ENCODE results near the gene CAMTA1. TPM values are rescaled to one million over a fixed set of nuclear protein-coding genes. Genes with fewer than 3 reads are reported as not detected.

Gene CAMTA1
- total RNA-seq, 1 experiment from 2014 or later = 69.5 TPM

DNA sequence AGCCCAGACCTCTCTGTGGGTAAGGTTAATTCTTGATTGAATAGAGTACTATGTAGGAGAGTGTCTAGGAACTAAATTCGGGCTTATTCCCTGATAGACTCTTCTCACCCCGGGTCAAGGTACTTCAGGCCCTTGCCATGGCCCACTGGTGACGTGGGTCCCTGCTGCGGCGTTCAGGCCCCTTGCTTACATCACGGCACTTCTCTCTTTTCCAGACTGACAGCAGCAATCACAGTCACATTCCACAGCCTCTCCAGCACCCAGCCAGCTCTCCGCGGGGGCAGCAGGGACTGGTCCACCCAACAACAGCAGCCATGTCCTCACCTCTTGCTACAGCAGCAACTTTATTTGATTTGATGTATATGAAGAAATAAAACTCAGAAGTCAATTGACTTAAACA is 584.6 kb downstream of the CAMTA1 start:
- ChIA-PET RAD21 (ENCODE audit: low non-redundant PET in 1 of 2, low total read pairs in 2 of 2, uncharacterized antibody in 2 of 2, unreplicated experiment in 2 of 2) (no interaction called here), CTCF (no interaction called here), POLR2A (no interaction called here)
- Histone ChIP-seq H3K27ac (ENCODE audit: low read depth, low read length) (no peak overlapping the region), H3K9ac (ENCODE audit: low read length) (no peak overlapping the region), H3K9me3 (ENCODE audit: control insufficient read depth in 1 of 2, insufficient read depth in 1 of 2, low read depth in 1 of 2, low read length in 2 of 2) (no peaks in the 10 kb centered on the region), H2AFZ (ENCODE audit: low read depth, low read length, poor library complexity, severe bottlenecking) (no peak overlapping the region), H3K36me3 (ENCODE audit: control insufficient read depth in 1 of 2, insufficient read depth in 2 of 2, low read length in 2 of 2) (no peaks in the 10 kb centered on the region), H3K4me3 (replicated peaks in 1 of 2; ENCODE audit: low read depth in 1 of 2, low read length in 2 of 2) (no peak overlapping the region), H3K4me1 (ENCODE audit: control insufficient read depth in 1 of 2, insufficient read depth in 2 of 2, low read length in 2 of 2) (no peaks in the 10 kb centered on the region), H3K9me2 (ENCODE audit: insufficient read depth) (no peaks in the 10 kb centered on the region), H3K4me2 (ENCODE audit: low read length) (no peak overlapping the region), H3K79me2 (ENCODE audit: insufficient read depth, low read length) (no peaks in the 10 kb centered on the region), H4K20me1 (ENCODE audit: insufficient read depth) (no peaks in the 10 kb centered on the region), H3K27me3 (ENCODE audit: insufficient read depth, low read length) (no peaks in the 10 kb centered on the region)
- DNase-seq (ENCODE audit: low read depth, low spot score) (no peak), ATAC-seq (no peak)
- intact Hi-C loops (cut with micrococcal nuclease) = no loop called here
- TF ChIP-seq TCF7L2 (IDR thresholded peaks at IDR 0.05; ENCODE audit: borderline replicate concordance, extremely low read depth, insufficient read depth, insufficient read length) (no peak), EZH2 (IDR thresholded peaks at IDR 0.05) (no peak), ZFX (IDR thresholded peaks at IDR 0.05) (no peak), EGR1 (IDR thresholded peaks at IDR 0.05; ENCODE audit: low read depth) (no peak), SIN3A (IDR thresholded peaks at IDR 0.05; ENCODE audit: low read depth) (no peak), EZH2phosphoT487 (IDR thresholded peaks at IDR 0.05; ENCODE audit: borderline replicate concordance) (no peak), SRF (IDR thresholded peaks at IDR 0.05; ENCODE audit: low read depth) (no peak), YY1 (IDR thresholded peaks at IDR 0.05; ENCODE audit: extremely low read depth, insufficient replicate concordance, low read depth, low read length) (no peak), POLR2A (IDR thresholded peaks at IDR 0.05; ENCODE audit: borderline replicate concordance, extremely low read depth, insufficient read depth, insufficient read length) (no peak), FOSL1 (IDR thresholded peaks at IDR 0.05; ENCODE audit: low read depth) (no peak), JUND (IDR thresholded peaks at IDR 0.05) (no peak), CBX3 (IDR thresholded peaks at IDR 0.05; ENCODE audit: low read depth) (no peak)
- TF ChIP-seq, protein P1, sequence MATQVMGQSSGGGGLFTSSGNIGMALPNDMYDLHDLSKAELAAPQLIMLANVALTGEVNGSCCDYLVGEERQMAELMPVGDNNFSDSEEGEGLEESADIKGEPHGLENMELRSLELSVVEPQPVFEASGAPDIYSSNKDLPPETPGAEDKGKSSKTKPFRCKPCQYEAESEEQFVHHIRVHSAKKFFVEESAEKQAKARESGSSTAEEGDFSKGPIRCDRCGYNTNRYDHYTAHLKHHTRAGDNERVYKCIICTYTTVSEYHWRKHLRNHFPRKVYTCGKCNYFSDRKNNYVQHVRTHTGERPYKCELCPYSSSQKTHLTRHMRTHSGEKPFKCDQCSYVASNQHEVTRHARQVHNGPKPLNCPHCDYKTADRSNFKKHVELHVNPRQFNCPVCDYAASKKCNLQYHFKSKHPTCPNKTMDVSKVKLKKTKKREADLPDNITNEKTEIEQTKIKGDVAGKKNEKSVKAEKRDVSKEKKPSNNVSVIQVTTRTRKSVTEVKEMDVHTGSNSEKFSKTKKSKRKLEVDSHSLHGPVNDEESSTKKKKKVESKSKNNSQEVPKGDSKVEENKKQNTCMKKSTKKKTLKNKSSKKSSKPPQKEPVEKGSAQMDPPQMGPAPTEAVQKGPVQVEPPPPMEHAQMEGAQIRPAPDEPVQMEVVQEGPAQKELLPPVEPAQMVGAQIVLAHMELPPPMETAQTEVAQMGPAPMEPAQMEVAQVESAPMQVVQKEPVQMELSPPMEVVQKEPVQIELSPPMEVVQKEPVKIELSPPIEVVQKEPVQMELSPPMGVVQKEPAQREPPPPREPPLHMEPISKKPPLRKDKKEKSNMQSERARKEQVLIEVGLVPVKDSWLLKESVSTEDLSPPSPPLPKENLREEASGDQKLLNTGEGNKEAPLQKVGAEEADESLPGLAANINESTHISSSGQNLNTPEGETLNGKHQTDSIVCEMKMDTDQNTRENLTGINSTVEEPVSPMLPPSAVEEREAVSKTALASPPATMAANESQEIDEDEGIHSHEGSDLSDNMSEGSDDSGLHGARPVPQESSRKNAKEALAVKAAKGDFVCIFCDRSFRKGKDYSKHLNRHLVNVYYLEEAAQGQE (IDR thresholded peaks at IDR 0.05; ENCODE audit: low read depth) = no peak
- TF ChIP-seq, protein P2, sequence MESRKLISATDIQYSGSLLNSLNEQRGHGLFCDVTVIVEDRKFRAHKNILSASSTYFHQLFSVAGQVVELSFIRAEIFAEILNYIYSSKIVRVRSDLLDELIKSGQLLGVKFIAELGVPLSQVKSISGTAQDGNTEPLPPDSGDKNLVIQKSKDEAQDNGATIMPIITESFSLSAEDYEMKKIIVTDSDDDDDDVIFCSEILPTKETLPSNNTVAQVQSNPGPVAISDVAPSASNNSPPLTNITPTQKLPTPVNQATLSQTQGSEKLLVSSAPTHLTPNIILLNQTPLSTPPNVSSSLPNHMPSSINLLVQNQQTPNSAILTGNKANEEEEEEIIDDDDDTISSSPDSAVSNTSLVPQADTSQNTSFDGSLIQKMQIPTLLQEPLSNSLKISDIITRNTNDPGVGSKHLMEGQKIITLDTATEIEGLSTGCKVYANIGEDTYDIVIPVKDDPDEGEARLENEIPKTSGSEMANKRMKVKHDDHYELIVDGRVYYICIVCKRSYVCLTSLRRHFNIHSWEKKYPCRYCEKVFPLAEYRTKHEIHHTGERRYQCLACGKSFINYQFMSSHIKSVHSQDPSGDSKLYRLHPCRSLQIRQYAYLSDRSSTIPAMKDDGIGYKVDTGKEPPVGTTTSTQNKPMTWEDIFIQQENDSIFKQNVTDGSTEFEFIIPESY (IDR thresholded peaks at IDR 0.05; ENCODE audit: extremely low read depth, insufficient replicate concordance, low read length) = no peak
- TF ChIP-seq, protein P3, sequence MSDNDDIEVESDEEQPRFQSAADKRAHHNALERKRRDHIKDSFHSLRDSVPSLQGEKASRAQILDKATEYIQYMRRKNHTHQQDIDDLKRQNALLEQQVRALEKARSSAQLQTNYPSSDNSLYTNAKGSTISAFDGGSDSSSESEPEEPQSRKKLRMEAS (IDR thresholded peaks at IDR 0.05) = no peak
- TF ChIP-seq, protein P4, sequence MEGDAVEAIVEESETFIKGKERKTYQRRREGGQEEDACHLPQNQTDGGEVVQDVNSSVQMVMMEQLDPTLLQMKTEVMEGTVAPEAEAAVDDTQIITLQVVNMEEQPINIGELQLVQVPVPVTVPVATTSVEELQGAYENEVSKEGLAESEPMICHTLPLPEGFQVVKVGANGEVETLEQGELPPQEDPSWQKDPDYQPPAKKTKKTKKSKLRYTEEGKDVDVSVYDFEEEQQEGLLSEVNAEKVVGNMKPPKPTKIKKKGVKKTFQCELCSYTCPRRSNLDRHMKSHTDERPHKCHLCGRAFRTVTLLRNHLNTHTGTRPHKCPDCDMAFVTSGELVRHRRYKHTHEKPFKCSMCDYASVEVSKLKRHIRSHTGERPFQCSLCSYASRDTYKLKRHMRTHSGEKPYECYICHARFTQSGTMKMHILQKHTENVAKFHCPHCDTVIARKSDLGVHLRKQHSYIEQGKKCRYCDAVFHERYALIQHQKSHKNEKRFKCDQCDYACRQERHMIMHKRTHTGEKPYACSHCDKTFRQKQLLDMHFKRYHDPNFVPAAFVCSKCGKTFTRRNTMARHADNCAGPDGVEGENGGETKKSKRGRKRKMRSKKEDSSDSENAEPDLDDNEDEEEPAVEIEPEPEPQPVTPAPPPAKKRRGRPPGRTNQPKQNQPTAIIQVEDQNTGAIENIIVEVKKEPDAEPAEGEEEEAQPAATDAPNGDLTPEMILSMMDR (IDR thresholded peaks at IDR 0.05 in 2 of 3, conservative IDR thresholded peaks at IDR 0.05 in 1 of 3; ENCODE audit: borderline replicate concordance in 1 of 3, insufficient read depth in 1 of 3, low read depth in 2 of 3, low read length in 2 of 3) = no peak
- TF ChIP-seq, protein P5, sequence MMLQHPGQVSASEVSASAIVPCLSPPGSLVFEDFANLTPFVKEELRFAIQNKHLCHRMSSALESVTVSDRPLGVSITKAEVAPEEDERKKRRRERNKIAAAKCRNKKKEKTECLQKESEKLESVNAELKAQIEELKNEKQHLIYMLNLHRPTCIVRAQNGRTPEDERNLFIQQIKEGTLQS (IDR thresholded peaks at IDR 0.05) = no peak
- no TSS peak for BruUV-seq (replicated peaks)

Data from HCT116 (cell line).